ENCODE results near the gene REEP1.

REEP1 gene

DNA sequence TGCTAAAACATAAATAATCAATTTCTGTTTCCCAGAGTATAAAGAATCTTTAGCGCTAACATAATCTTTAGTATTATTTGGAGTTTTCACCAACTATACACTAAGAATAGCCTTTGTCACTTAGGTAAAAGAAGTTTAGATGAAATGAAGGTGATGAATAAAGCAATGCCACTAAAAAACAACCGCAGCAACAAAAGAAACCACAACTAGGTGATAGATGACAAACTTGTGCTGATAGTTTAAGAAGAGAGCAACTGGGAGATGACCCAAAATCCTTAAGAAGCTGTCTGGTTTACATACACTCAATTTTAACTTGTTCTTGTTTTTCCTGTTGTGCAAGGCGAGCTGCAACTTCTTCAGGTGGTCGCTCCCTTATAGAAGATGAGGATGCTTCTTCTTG lies 167.0 kb downstream of the REEP1 start:
- DNase-seq (ENCODE audit: low read depth in 2 of 2) = no peak
- no peak overlapping the region for H3K4me3 ChIP-seq (replicated peaks in 1 of 2; ENCODE audit: low read depth in 2 of 2, low read length in 2 of 2)
- no peak for TF ChIP-seq CTCF (IDR thresholded peaks at IDR 0.05; ENCODE audit: low read depth, low read length)
